Central memory CD8-positive, alpha-beta T cell (primary cell): Measurements from ENCODE around the gene NUDT14.

ENCODE experiments used
- ATAC-seq: fragments of 150-1000 bp; cut with Tn5 transposase; replicated peaks from 2 replicates; pipeline ENCODE4 v1.10.0; 2022; ENCODE audit warnings: mild to moderate bottlenecking, moderate FRiP score, moderate number of reproducible peaks; ENCODE audit not compliant: poor library complexity, severe bottlenecking; ENCODE audit errors: extremely low read depth
- DNase-seq, 2 donors: peaks; one replicate each; pipeline ENCODE4 v3.0.0; 2021; ENCODE audit warnings: low spot score in 2 of 2
- H3K27ac Mint-ChIP-seq: one replicate; pipeline ENCODE4 v1.8.0; 2022; ENCODE audit warnings: low read depth, mild to moderate bottlenecking, moderate library complexity, mixed read lengths
- H3K27me3 Mint-ChIP-seq: one replicate; pipeline ENCODE4 v1.8.0; 2022; ENCODE audit warnings: mixed read lengths
- H3K36me3 Mint-ChIP-seq: one replicate; pipeline ENCODE4 v1.8.0; 2022; ENCODE audit warnings: mild to moderate bottlenecking, moderate library complexity, mixed read lengths; ENCODE audit not compliant: insufficient read depth
- H3K4me1 Mint-ChIP-seq: one replicate; pipeline ENCODE4 v1.8.0; 2022; ENCODE audit warnings: mixed read lengths
- H3K4me3 Mint-ChIP-seq: one replicate; pipeline ENCODE4 v1.8.0; 2022; ENCODE audit warnings: mild to moderate bottlenecking, moderate library complexity, mixed read lengths
- H3K9me3 Mint-ChIP-seq: one replicate; pipeline ENCODE4 v1.8.0; 2022; ENCODE audit warnings: mixed read lengths

Gene NUDT14

GRCh38 chr14:105173145-105173544 lies 8.0 kb downstream of the NUDT14 start:
- no peaks in the 10 kb centered on the region for H3K9me3 Mint-ChIP-seq
- H3K27me3 Mint-ChIP-seq = peaks cover 14% of the 10 kb centered on the region
- H3K27ac Mint-ChIP-seq = no peak overlapping the region
- H3K4me1 Mint-ChIP-seq = peaks cover 16% of the 10 kb centered on the region
- ATAC-seq (no peak), DNase-seq (no peak)
- H3K36me3 Mint-ChIP-seq = peaks cover 6% of the 10 kb centered on the region
- H3K4me3 Mint-ChIP-seq = no peak overlapping the region

GRCh38 chr14:105172476-105172875 lies 8.6 kb downstream of the NUDT14 start:
- no peak overlapping the region for H3K4me3 Mint-ChIP-seq
- H3K27me3 Mint-ChIP-seq = peaks cover 14% of the 10 kb centered on the region
- peaks cover 16% of the 10 kb centered on the region for H3K4me1 Mint-ChIP-seq
- DNase-seq = no peak
- H3K27ac Mint-ChIP-seq = no peak overlapping the region
- no peaks in the 10 kb centered on the region for H3K9me3 Mint-ChIP-seq
- no peak for ATAC-seq
- H3K36me3 Mint-ChIP-seq = peaks cover 6% of the 10 kb centered on the region

GRCh38 chr14:105171004-105171673 lies 10.0 kb downstream of the NUDT14 start:
- no peak for ATAC-seq
- peaks cover 6% of the 10 kb centered on the region for H3K36me3 Mint-ChIP-seq
- no peak overlapping the region for H3K4me3 Mint-ChIP-seq

GRCh38 chr14:105169776-105170655 lies 11.1 kb downstream of the NUDT14 start:
- DNase-seq (no peak), ATAC-seq (no peak)
- Mint-ChIP-seq H3K4me1 (peaks cover 16% of the 10 kb centered on the region), H3K27me3 (peaks cover 22% of the 10 kb centered on the region), H3K4me3 (peak overlapping the region; percentile 76), H3K9me3 (no peaks in the 10 kb centered on the region), H3K36me3 (peaks cover 6% of the 10 kb centered on the region), H3K27ac (peak overlapping the region; percentile 55)

More at GRCh38 chr14:105171004-105171673, 10.0 kb downstream of the NUDT14 start:
- Mint-ChIP-seq H3K27ac (no peak overlapping the region), H3K4me1 (peaks cover 16% of the 10 kb centered on the region), H3K27me3 (peaks cover 22% of the 10 kb centered on the region), H3K9me3 (no peaks in the 10 kb centered on the region)
- no peak for DNase-seq

- H3K4me3 Mint-ChIP-seq = peak overlapping the region; percentile 76
- ATAC-seq (peak; percentile 30), DNase-seq (no peak)
- H3K36me3 Mint-ChIP-seq = peaks cover 4% of the 10 kb centered on the region
- no peaks in the 10 kb centered on the region for H3K9me3 Mint-ChIP-seq
- peaks cover 22% of the 10 kb centered on the region for H3K27me3 Mint-ChIP-seq
- H3K27ac Mint-ChIP-seq = peak overlapping the region; percentile 55
- peaks cover 6% of the 10 kb centered on the region for H3K4me1 Mint-ChIP-seq
Observed at GRCh38 chr14:105168979-105169507, 12.1 kb downstream of the NUDT14 start.

- peak within 1 kb of the TSS; percentile 76 for H3K4me3 Mint-ChIP-seq
- peaks cover 22% of the 10 kb centered on the region for H3K27me3 Mint-ChIP-seq
- no peaks in the 10 kb centered on the region for H3K9me3 Mint-ChIP-seq
- ATAC-seq = peak; percentile 33
- H3K27ac Mint-ChIP-seq = peak within 1 kb of the TSS; percentile 55
- no peak for DNase-seq
- H3K36me3 Mint-ChIP-seq = peaks cover 2% of the 10 kb centered on the region
- H3K4me1 Mint-ChIP-seq = peaks cover 6% of the 10 kb centered on the region
Observed at GRCh38 chr14:105168496-105168978, 12.6 kb downstream of the NUDT14 start, which contains the start of gene JAG2. Gene JAG2, minus strand, starts transcription at chr14:105168776. Its CDS starts 356 bp downstream, at chr14:105168420.

- Mint-ChIP-seq H3K4me1 (peaks cover 6% of the 10 kb centered on the region), H3K27me3 (peaks cover 22% of the 10 kb centered on the region), H3K9me3 (no peaks in the 10 kb centered on the region), H3K27ac (no peak overlapping the region), H3K36me3 (peaks cover 2% of the 10 kb centered on the region), H3K4me3 (peak overlapping the region; percentile 58)
- ATAC-seq (no peak), DNase-seq (no peak)
Observed at GRCh38 chr14:105168093-105168420, 13.1 kb downstream of the NUDT14 start.

GRCh38 chr14:105167303-105168092 lies 13.6 kb downstream of the NUDT14 start:
- H3K4me3 Mint-ChIP-seq = peak overlapping the region; percentile 58
- H3K36me3 Mint-ChIP-seq = peaks cover 2% of the 10 kb centered on the region
- H3K9me3 Mint-ChIP-seq = no peaks in the 10 kb centered on the region
- ATAC-seq (no peak), DNase-seq (no peak)
- no peak overlapping the region for H3K27ac Mint-ChIP-seq
- peaks cover 6% of the 10 kb centered on the region for H3K4me1 Mint-ChIP-seq
- peaks cover 22% of the 10 kb centered on the region for H3K27me3 Mint-ChIP-seq

GRCh38 chr14:105166571-105167302 lies 14.4 kb downstream of the NUDT14 start:
- Mint-ChIP-seq H3K36me3 (peaks cover 2% of the 10 kb centered on the region), H3K4me3 (peak overlapping the region; percentile 45), H3K27me3 (peaks cover 22% of the 10 kb centered on the region), H3K27ac (no peak overlapping the region), H3K4me1 (peaks cover 6% of the 10 kb centered on the region), H3K9me3 (no peaks in the 10 kb centered on the region)
- no peak for DNase-seq
- no peak for ATAC-seq

- no peak overlapping the region for H3K27ac Mint-ChIP-seq
- DNase-seq = no peak
- ATAC-seq = no peak
- peaks cover 6% of the 10 kb centered on the region for H3K4me1 Mint-ChIP-seq
- H3K36me3 Mint-ChIP-seq = peaks cover 2% of the 10 kb centered on the region
- H3K9me3 Mint-ChIP-seq = no peaks in the 10 kb centered on the region
- H3K4me3 Mint-ChIP-seq = no peak overlapping the region
- H3K27me3 Mint-ChIP-seq = peaks cover 22% of the 10 kb centered on the region
Observed at GRCh38 chr14:105165761-105166485, 15.2 kb downstream of the NUDT14 start.

GRCh38 chr14:105165134-105165704 lies 15.9 kb downstream of the NUDT14 start:
- ATAC-seq (no peak), DNase-seq (no peak)
- H3K27ac Mint-ChIP-seq = no peak overlapping the region
- H3K4me3 Mint-ChIP-seq = no peak overlapping the region
- peaks cover 6% of the 10 kb centered on the region for H3K4me1 Mint-ChIP-seq
- H3K36me3 Mint-ChIP-seq = peaks cover 2% of the 10 kb centered on the region
- H3K9me3 Mint-ChIP-seq = no peaks in the 10 kb centered on the region
- H3K27me3 Mint-ChIP-seq = peaks cover 19% of the 10 kb centered on the region
